Loucy (cell line): Measurements from ENCODE around the gene AUP1.

Experiments used
- H2AFZ ChIP-seq: fragments of 200-600 bp; sonication (generic); 2 replicates; pipeline ENCODE4 v1.6.0; 2016; ENCODE audit warnings: antibody characterized with exemption, mild to moderate bottlenecking, low read length, moderate library complexity
- H3F3A ChIP-seq: fragments of 200-600 bp; 2 replicates; pipeline ENCODE4 v1.6.0; 2016; ENCODE audit warnings: antibody characterized with exemption, low read depth, mild to moderate bottlenecking
- H3K27me3 ChIP-seq: fragments of 200-600 bp; sonication (generic); 2 replicates; pipeline ENCODE4 v1.6.1; 2014; ENCODE audit warnings: low read length, mild to moderate bottlenecking; ENCODE audit not compliant: insufficient read depth, poor library complexity, severe bottlenecking
- H3K36me3 ChIP-seq: fragments of 200-600 bp; sonication (generic); 2 replicates; pipeline ENCODE4 v1.6.1; 2016; ENCODE audit warnings: low read length; ENCODE audit not compliant: insufficient read depth
- H3K4me1 ChIP-seq: fragments of 200-600 bp; sonication (generic); 2 replicates; pipeline ENCODE4 v1.5.1; 2014; ENCODE audit warnings: low read length, mild to moderate bottlenecking; ENCODE audit not compliant: insufficient read depth, poor library complexity, severe bottlenecking
- H3K4me2 ChIP-seq: fragments of 200-600 bp; sonication (generic); 2 replicates; pipeline ENCODE4 v1.6.0; 2014; ENCODE audit warnings: antibody characterized with exemption, low read length, low read depth, mild to moderate bottlenecking; ENCODE audit not compliant: poor library complexity, severe bottlenecking
- H3K4me3 ChIP-seq: fragments of 200-600 bp; sonication (generic); 2 replicates; pipeline ENCODE4 v1.5.1; 2014; ENCODE audit warnings: low read length, mild to moderate bottlenecking, mixed read lengths; ENCODE audit not compliant: poor library complexity, severe bottlenecking
- H3K79me2 ChIP-seq: fragments of 200-600 bp; sonication (generic); 2 replicates; pipeline ENCODE4 v1.6.1; 2014; ENCODE audit warnings: low read length; ENCODE audit not compliant: insufficient read depth
- H3K9ac ChIP-seq: fragments of 200-600 bp; sonication (generic); 2 replicates; pipeline ENCODE4 v1.6.0; 2014; ENCODE audit warnings: mild to moderate bottlenecking, low read depth, low read length, moderate library complexity; ENCODE audit not compliant: poor library complexity, severe bottlenecking
- H3K9me2 ChIP-seq: fragments of 200-600 bp; sonication (generic); replicated peaks from 2 replicates; pipeline ENCODE4 v1.6.1; 2016; ENCODE audit warnings: low read depth, low read length, mixed read lengths
- H3K9me3 ChIP-seq: fragments of 200-600 bp; sonication (generic); 2 replicates; pipeline ENCODE4 v1.6.1; 2014; ENCODE audit warnings: mild to moderate bottlenecking, antibody characterized with exemption, low read length, low read depth; ENCODE audit not compliant: insufficient read depth
- H4K20me1 ChIP-seq: fragments of 200-600 bp; sonication (generic); 2 replicates; pipeline ENCODE4 v1.6.0; 2014; ENCODE audit warnings: antibody characterized with exemption, low read length, mild to moderate bottlenecking; ENCODE audit not compliant: insufficient read depth, poor library complexity, severe bottlenecking
- EZH2phosphoT487 ChIP-seq: fragments of 200-600 bp; IDR thresholded peaks from 2 replicates; pipeline ENCODE4 v1.6.1; 2018; ENCODE audit warnings: antibody characterized with exemption, mild to moderate bottlenecking, moderate library complexity, borderline replicate concordance
- TF ChIP-seq, protein P1 (sequence below): fragments of 200-600 bp; sonication (generic); conservative IDR thresholded peaks from 2 replicates; pipeline ENCODE4 v1.5.1; 2014; ENCODE audit warnings: mild to moderate bottlenecking, antibody characterized with exemption, low read length

The AUP1 gene

GRCh38 chr2:74522516-74522915 is 7.0 kb downstream of the AUP1 start:
- H3K27me3 ChIP-seq: no peaks in the 10 kb centered on the region
- H3K9ac ChIP-seq: no peak overlapping the region
- peaks cover 17% of the 10 kb centered on the region; the same call in 1 of the 2 replicates for H3K36me3 ChIP-seq
- H3K4me2 ChIP-seq: no peak overlapping the region
- TF ChIP-seq EZH2phosphoT487: no peak
- TF ChIP-seq, protein P1, sequence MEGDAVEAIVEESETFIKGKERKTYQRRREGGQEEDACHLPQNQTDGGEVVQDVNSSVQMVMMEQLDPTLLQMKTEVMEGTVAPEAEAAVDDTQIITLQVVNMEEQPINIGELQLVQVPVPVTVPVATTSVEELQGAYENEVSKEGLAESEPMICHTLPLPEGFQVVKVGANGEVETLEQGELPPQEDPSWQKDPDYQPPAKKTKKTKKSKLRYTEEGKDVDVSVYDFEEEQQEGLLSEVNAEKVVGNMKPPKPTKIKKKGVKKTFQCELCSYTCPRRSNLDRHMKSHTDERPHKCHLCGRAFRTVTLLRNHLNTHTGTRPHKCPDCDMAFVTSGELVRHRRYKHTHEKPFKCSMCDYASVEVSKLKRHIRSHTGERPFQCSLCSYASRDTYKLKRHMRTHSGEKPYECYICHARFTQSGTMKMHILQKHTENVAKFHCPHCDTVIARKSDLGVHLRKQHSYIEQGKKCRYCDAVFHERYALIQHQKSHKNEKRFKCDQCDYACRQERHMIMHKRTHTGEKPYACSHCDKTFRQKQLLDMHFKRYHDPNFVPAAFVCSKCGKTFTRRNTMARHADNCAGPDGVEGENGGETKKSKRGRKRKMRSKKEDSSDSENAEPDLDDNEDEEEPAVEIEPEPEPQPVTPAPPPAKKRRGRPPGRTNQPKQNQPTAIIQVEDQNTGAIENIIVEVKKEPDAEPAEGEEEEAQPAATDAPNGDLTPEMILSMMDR: no peak
- no peaks in the 10 kb centered on the region for H3K9me3 ChIP-seq
- peaks cover under 1% of the 10 kb centered on the region for H4K20me1 ChIP-seq
- 0 out of 2 replicates have a peak, but pooled peaks cover 3% of the 10 kb centered on the region for H3F3A ChIP-seq
- peaks cover 10% of the 10 kb centered on the region; the same call in 1 of the 2 replicates for H3K79me2 ChIP-seq
- no peaks in the 10 kb centered on the region for H3K9me2 ChIP-seq
- H3K4me3 ChIP-seq: no peak overlapping the region
- H3K4me1 ChIP-seq: peaks cover 8% of the 10 kb centered on the region
- no peak overlapping the region for H2AFZ ChIP-seq

GRCh38 chr2:74516650-74517049 is 12.9 kb downstream of the AUP1 start:
- H3K9ac ChIP-seq: no peak overlapping the region
- H3K79me2 ChIP-seq: no peaks in the 10 kb centered on the region
- no peaks in the 10 kb centered on the region for H4K20me1 ChIP-seq
- H3K36me3 ChIP-seq: no peaks in the 10 kb centered on the region
- H3K4me2 ChIP-seq: no peak overlapping the region
- no peaks in the 10 kb centered on the region for H3K9me3 ChIP-seq
- H3K9me2 ChIP-seq: no peaks in the 10 kb centered on the region
- H3K4me3 ChIP-seq: no peak overlapping the region
- H3F3A ChIP-seq: no peaks in the 10 kb centered on the region
- peaks cover 14% of the 10 kb centered on the region for H3K27me3 ChIP-seq
- H2AFZ ChIP-seq: no peak overlapping the region
- TF ChIP-seq EZH2phosphoT487: no peak
- TF ChIP-seq, protein P1: no peak
- peaks cover 5% of the 10 kb centered on the region for H3K4me1 ChIP-seq

DNA sequence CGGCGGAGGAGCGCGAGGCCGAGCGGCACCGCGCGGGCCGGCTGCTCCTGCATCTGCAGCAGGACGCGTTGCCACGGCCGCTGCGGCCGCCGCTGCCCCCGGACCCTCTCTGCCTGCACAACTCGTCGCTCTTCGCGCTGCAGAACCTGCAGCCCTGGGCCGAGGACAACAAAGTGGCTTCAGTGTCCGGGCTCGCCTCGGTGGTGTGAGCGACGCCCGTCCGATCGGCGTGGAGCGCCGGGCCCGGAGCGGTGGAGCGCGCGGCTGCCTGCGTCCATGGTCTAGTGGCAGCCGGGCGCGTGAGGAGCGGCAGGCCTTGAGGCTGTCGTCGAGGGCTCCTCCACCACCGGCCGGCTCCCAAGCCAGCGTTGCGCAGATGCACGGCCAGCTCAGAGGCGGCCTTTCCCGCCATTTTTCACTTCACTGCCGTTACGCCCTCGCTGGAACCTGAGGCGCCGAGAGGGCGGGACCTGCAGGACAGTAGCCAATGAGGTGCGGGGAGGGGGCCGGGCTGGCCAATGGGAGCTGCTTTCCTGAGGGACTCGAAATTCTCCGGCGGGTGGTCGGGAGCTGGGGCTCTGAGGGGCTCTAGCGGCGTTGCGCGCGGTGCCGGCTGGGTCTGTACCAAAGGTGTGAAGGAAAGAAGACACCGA is 13.4 kb downstream of the AUP1 start:
- Histone ChIP-seq H3K36me3 (no peaks in the 10 kb centered on the region), H3K9ac (no peak overlapping the region), H3F3A (no peaks in the 10 kb centered on the region), H4K20me1 (no peaks in the 10 kb centered on the region), H2AFZ (no peak overlapping the region), H3K9me2 (no peaks in the 10 kb centered on the region), H3K4me1 (peaks cover 5% of the 10 kb centered on the region), H3K27me3 (peaks cover 14% of the 10 kb centered on the region), H3K9me3 (no peaks in the 10 kb centered on the region), H3K79me2 (no peaks in the 10 kb centered on the region), H3K4me2 (no peak overlapping the region), H3K4me3 (no peak overlapping the region)
- TF ChIP-seq, protein P1: no peak
- TF ChIP-seq EZH2phosphoT487: no peak
